Umbilical cord (tissue), 2 donors: Measurements from ENCODE around the gene GIMAP5. TPM values are rescaled to one million over a fixed set of nuclear protein-coding genes. Genes with fewer than 3 reads are reported as not detected.

ENCODE experiments used
- DNase-seq: peaks from one replicate; pipeline ENCODE4 v3.0.0-alpha.2; 2015; ENCODE audit warnings: low spot score
- total RNA-seq: library from RNA; depleted of rRNA; stranded (reverse); fragments of >200 nt; gene quantifications from one replicate; pipeline ENCODE4 v1.2.3, GENCODE V29; 2014; ENCODE audit warnings: low replicate concordance; ENCODE audit not compliant: insufficient read depth

Gene GIMAP5
- total RNA-seq, result 10.1 TPM

- no peak for DNase-seq
Observed at GRCh38 chr7:150737265-150738055, at the start of gene GIMAP5. GIMAP5 (plus strand) TSS chr7:150737418; CDS start chr7:150740885, 3,467 bp downstream.

- DNase-seq, result no peak
Observed at GRCh38 chr7:150688630-150689029, 48.6 kb upstream of the GIMAP5 start.

GRCh38 chr7:150695654-150696053 lies 41.6 kb upstream of the GIMAP5 start:
- DNase-seq, result no peak

GRCh38 chr7:150703209-150703608 lies 34.0 kb upstream of the GIMAP5 start:
- no peak for DNase-seq

GRCh38 chr7:150715293-150715692 lies 21.9 kb upstream of the GIMAP5 start:
- DNase-seq, result no peak

GRCh38 chr7:150715738-150716137 lies 21.5 kb upstream of the GIMAP5 start:
- no peak for DNase-seq

GRCh38 chr7:150716368-150716767 lies 20.9 kb upstream of the GIMAP5 start, which contains the start of gene GIMAP1:
GIMAP1 (plus strand) TSS chr7:150716613; CDS start chr7:150719048, 2,435 bp downstream.
- DNase-seq, result peak; percentile 46

- DNase-seq, result no peak
Observed at GRCh38 chr7:150716939-150717338, 20.3 kb upstream of the GIMAP5 start.

- no peak for DNase-seq
Observed at GRCh38 chr7:150717814-150718420, 19.3 kb upstream of the GIMAP5 start.

GRCh38 chr7:150719436-150719835 lies 17.8 kb upstream of the GIMAP5 start:
- no peak for DNase-seq

- no peak for DNase-seq
Observed at GRCh38 chr7:150719960-150720891, 17.0 kb upstream of the GIMAP5 start.

GRCh38 chr7:150721970-150722373 lies 15.2 kb upstream of the GIMAP5 start:
- DNase-seq, result no peak

GRCh38 chr7:150722431-150722931 lies 14.7 kb upstream of the GIMAP5 start:
- no peak for DNase-seq

- DNase-seq, result no peak
Observed at GRCh38 chr7:150723467-150723866, 13.8 kb upstream of the GIMAP5 start.

- DNase-seq, result no peak
Observed at GRCh38 chr7:150727381-150727780, 9.8 kb upstream of the GIMAP5 start.

GRCh38 chr7:150728011-150728410 lies 9.2 kb upstream of the GIMAP5 start:
- no peak for DNase-seq

GRCh38 chr7:150728609-150729008 lies 8.6 kb upstream of the GIMAP5 start:
- no peak for DNase-seq

- DNase-seq, result no peak
Observed at GRCh38 chr7:150731916-150732315, 5.3 kb upstream of the GIMAP5 start.

- DNase-seq, result no peak
Observed at GRCh38 chr7:150732786-150733481, 4.3 kb upstream of the GIMAP5 start.

- DNase-seq, result no peak
Observed at GRCh38 chr7:150733482-150734095, 3.6 kb upstream of the GIMAP5 start.

GRCh38 chr7:150734254-150734653 lies 3.0 kb upstream of the GIMAP5 start:
- DNase-seq, result no peak
